Keratinocyte (primary cell): ENCODE results near the gene PHF14. TPM values are rescaled to one million over a fixed set of nuclear protein-coding genes. Genes with fewer than 3 reads are reported as not detected.

Experiments
- DNase-seq: peaks from one replicate; pipeline ENCODE4 v3.0.0-alpha.2; 2011; ENCODE audit warnings: low read depth, missing footprints, low spot score
- FAIRE-seq: peaks from 2 replicates; lab custom pipeline; 2011; peaks lifted over from hg19 to GRCh38; lab: Jason Lieb, UNC
- H2AFZ ChIP-seq: 2 replicates; pipeline ENCODE4 v1.6.0; 2012; ENCODE audit warnings: low read length, control low read depth, inconsistent platforms; ENCODE audit not compliant: control insufficient read depth
- H3K27ac ChIP-seq: 2 replicates; pipeline ENCODE4 v1.5.1; 2011; ENCODE audit warnings: low read length; ENCODE audit not compliant: control insufficient read depth, insufficient read depth
- H3K27me3 ChIP-seq: 3 replicates; pipeline ENCODE4 v1.6.0; 2011; ENCODE audit warnings: low read length; ENCODE audit not compliant: control insufficient read depth, insufficient read depth; ENCODE audit errors: extremely low read depth
- H3K36me3 ChIP-seq, 2 experiments: 2 replicates in 1 of 2; 3 replicates in 1 of 2; pipeline ENCODE4 v1.5.1; 2011; ENCODE audit warnings: low read length in 2 of 2, mild to moderate bottlenecking in 1 of 2; ENCODE audit not compliant: control insufficient read depth in 2 of 2, insufficient read depth in 2 of 2; ENCODE audit errors: extremely low read depth in 1 of 2
- H3K4me1 ChIP-seq: 3 replicates; pipeline ENCODE4 v1.5.1; 2011; ENCODE audit warnings: low read length; ENCODE audit not compliant: control insufficient read depth, insufficient read depth; ENCODE audit errors: extremely low read depth
- H3K4me2 ChIP-seq: 3 replicates; pipeline ENCODE4 v1.6.0; 2011; ENCODE audit warnings: low read depth, low read length; ENCODE audit not compliant: control insufficient read depth, insufficient read depth; ENCODE audit errors: extremely low read depth
- H3K4me3 ChIP-seq, 3 experiments: fragments of 200-600 bp in 1 of 3; sonication (generic) in 1 of 3; 2 replicates in 2 of 3; 3 replicates in 1 of 3; pipeline ENCODE4 v1.5.1; 2011 to 2016; ENCODE audit warnings: low read length in 3 of 3, mild to moderate bottlenecking in 3 of 3, control low read depth in 2 of 3, inconsistent platforms in 1 of 3, low read depth in 1 of 3, mixed read lengths in 1 of 3, mixed run types in 1 of 3, moderate library complexity in 1 of 3; ENCODE audit not compliant: control insufficient read depth in 2 of 3, insufficient read depth in 2 of 3; ENCODE audit errors: extremely low read depth in 1 of 3
- H3K79me2 ChIP-seq: 2 replicates; pipeline ENCODE4 v1.6.0; 2012; ENCODE audit warnings: low read length; ENCODE audit not compliant: control insufficient read depth, insufficient read depth
- H3K9ac ChIP-seq: 3 replicates; pipeline ENCODE4 v1.6.0; 2011; ENCODE audit warnings: low read length; ENCODE audit not compliant: control insufficient read depth, insufficient read depth; ENCODE audit errors: extremely low read depth
- H3K9me1 ChIP-seq: 3 replicates; pipeline ENCODE4 v1.6.0; 2011; ENCODE audit warnings: low read length; ENCODE audit not compliant: control insufficient read depth, insufficient read depth; ENCODE audit errors: extremely low read depth
- H3K9me3 ChIP-seq: 2 replicates; pipeline ENCODE4 v1.5.1; 2012; ENCODE audit warnings: low read depth, low read length; ENCODE audit not compliant: control insufficient read depth
- H4K20me1 ChIP-seq: 3 replicates; pipeline ENCODE4 v1.6.0; 2011; ENCODE audit warnings: low read length; ENCODE audit not compliant: control insufficient read depth, insufficient read depth; ENCODE audit errors: extremely low read depth
- CTCF ChIP-seq, 3 experiments: IDR thresholded peaks in 1 of 3; conservative IDR thresholded peaks in 1 of 3; optimal IDR thresholded peaks in 1 of 3; 2 replicates in 2 of 3; 3 replicates in 1 of 3; pipeline versions ENCODE3 to v1.5.1; 2011; ENCODE audit warnings: low read length in 3 of 3, mild to moderate bottlenecking in 3 of 3, moderate library complexity in 2 of 3, control low read depth in 1 of 3, inconsistent platforms in 1 of 3; ENCODE audit not compliant: insufficient read depth in 2 of 3; ENCODE audit errors: extremely low read depth in 1 of 3
- EZH2 ChIP-seq: IDR thresholded peaks from one replicate; pipeline ENCODE4 v1.6.1; 2012; ENCODE audit warnings: inconsistent platforms, mild to moderate bottlenecking, low read length, moderate library complexity
- dilution Hi-C: fragments of 300-500 bp; cut with MboI; formaldehyde crosslinking; loops from one replicate; pipeline ENCODE4 v1.7.0; 2020; ENCODE audit warnings: low sequenced_read_pairs; ENCODE audit not compliant: extremely low pct_ligation_motif_present
- polyA plus RNA-seq, 5 experiments: library from polyadenylated mRNA; depleted of rRNA in 3 of 5; stranded (reverse) in 3 of 5; stranded (forward) in 1 of 5; unstranded in 1 of 5; fragments of >200 nt; gene quantifications; 1 replicate in 1 of 5; 2 replicates in 3 of 5; 3 replicates in 1 of 5; pipeline versions ENCODE4 v1.2.1 to v1.2.3, GENCODE V29; 2011 to 2012; ENCODE audit warnings: missing spikeins in 2 of 5, low read depth in 1 of 5, low replicate concordance in 1 of 5

PHF14 gene
- polyA plus RNA-seq, 1 donor (not counting 4 experiments of a cell fraction or from before 2014, with no cell fraction given) = 16.9 TPM

GRCh38 chr7:11212080-11212711, 238.5 kb downstream of the PHF14 start:
- TF ChIP-seq EZH2 (no peak), CTCF (optimal IDR thresholded peaks at IDR 0.05 in 1 of 3, IDR thresholded peaks at IDR 0.05 in 1 of 3, conservative IDR thresholded peaks at IDR 0.05 in 1 of 3; ENCODE audit: extremely low read depth in 1 of 3, insufficient read depth in 2 of 3, low read length in 3 of 3) (peak; percentile 59 to 79 (median 73))
- H2AFZ ChIP-seq = no peak overlapping the region
- H3K79me2 ChIP-seq = no peaks in the 10 kb centered on the region
- no peaks in the 10 kb centered on the region for H3K27me3 ChIP-seq
- no peaks in the 10 kb centered on the region for H4K20me1 ChIP-seq
- H3K9me1 ChIP-seq = no peaks in the 10 kb centered on the region
- dilution Hi-C loops = no loop called here
- peak; percentile 5 for DNase-seq
- H3K4me3 ChIP-seq = no peak overlapping the region
- no peak overlapping the region for H3K9ac ChIP-seq
- H3K36me3 ChIP-seq = no peaks in the 10 kb centered on the region
- no peaks in the 10 kb centered on the region for H3K4me1 ChIP-seq
- H3K4me2 ChIP-seq = no peak overlapping the region
- H3K9me3 ChIP-seq = no peaks in the 10 kb centered on the region
- H3K27ac ChIP-seq = no peak overlapping the region
- peak; percentile 17 for FAIRE-seq

GRCh38 chr7:11212816-11213215, 239.1 kb downstream of the PHF14 start:
- FAIRE-seq (no peak), DNase-seq (no peak)
- Histone ChIP-seq H3K4me1 (no peaks in the 10 kb centered on the region), H3K4me2 (no peak overlapping the region), H3K79me2 (no peaks in the 10 kb centered on the region), H3K4me3 (no peak overlapping the region), H3K27ac (no peak overlapping the region), H3K36me3 (no peaks in the 10 kb centered on the region), H2AFZ (no peak overlapping the region), H4K20me1 (no peaks in the 10 kb centered on the region), H3K27me3 (no peaks in the 10 kb centered on the region), H3K9ac (no peak overlapping the region), H3K9me1 (no peaks in the 10 kb centered on the region), H3K9me3 (no peaks in the 10 kb centered on the region)
- dilution Hi-C loops = no loop called here
- TF ChIP-seq EZH2 (no peak), CTCF (optimal IDR thresholded peaks at IDR 0.05 in 1 of 3, IDR thresholded peaks at IDR 0.05 in 1 of 3, conservative IDR thresholded peaks at IDR 0.05 in 1 of 3; ENCODE audit: extremely low read depth in 1 of 3, insufficient read depth in 2 of 3, low read length in 3 of 3) (no peak)
